ENCODE results near the gene RARRES2.
"Not testable (repeated sequence)": the region's sequence is repeated elsewhere in the genome, so short reads cannot be mapped to it uniquely, and the experiment has no call there.

Gene RARRES2

GRCh38 chr7:150341263-150342120 is at the start of gene RARRES2:
TSS of gene RARRES2 (minus strand) at chr7:150341629. CDS start at chr7:150340609, 1,020 bp downstream.
- no peak for DNase-seq (ENCODE audit: low read depth in 1 of 2, low spot score in 1 of 2)

- DNase-seq (ENCODE audit: low read depth in 1 of 2, low spot score in 1 of 2): no peak
Observed at GRCh38 chr7:150390205-150390604, 48.8 kb upstream of the RARRES2 start.

- DNase-seq (ENCODE audit: low read depth in 1 of 2, low spot score in 1 of 2): no peak
Observed at GRCh38 chr7:150389532-150389816, 48.0 kb upstream of the RARRES2 start.

GRCh38 chr7:150388709-150389531 is 47.5 kb upstream of the RARRES2 start:
- no peak for DNase-seq (ENCODE audit: low read depth in 1 of 2, low spot score in 1 of 2)

- DNase-seq (ENCODE audit: low read depth in 1 of 2, low spot score in 1 of 2): no peak
Observed at GRCh38 chr7:150388306-150388705, 46.9 kb upstream of the RARRES2 start.

- not testable (repeated sequence) for DNase-seq (ENCODE audit: low read depth in 1 of 2, low spot score in 1 of 2)
Observed at GRCh38 chr7:150385884-150386283, 44.5 kb upstream of the RARRES2 start.

- no peak for DNase-seq (ENCODE audit: low read depth in 1 of 2, low spot score in 1 of 2)
Observed at GRCh38 chr7:150385302-150385723, 43.9 kb upstream of the RARRES2 start.

- no peak for DNase-seq (ENCODE audit: low read depth in 1 of 2, low spot score in 1 of 2)
Observed at GRCh38 chr7:150384406-150385301, 43.2 kb upstream of the RARRES2 start.

- no peak for DNase-seq (ENCODE audit: low read depth in 1 of 2, low spot score in 1 of 2)
Observed at GRCh38 chr7:150383710-150384397, 42.4 kb upstream of the RARRES2 start.

GRCh38 chr7:150382844-150383225 is 41.4 kb upstream of the RARRES2 start:
- DNase-seq (ENCODE audit: low read depth in 1 of 2, low spot score in 1 of 2): no peak

GRCh38 chr7:150382123-150382843 is 40.9 kb upstream of the RARRES2 start:
- no peak for DNase-seq (ENCODE audit: low read depth in 1 of 2, low spot score in 1 of 2)

GRCh38 chr7:150381785-150382122 is 40.3 kb upstream of the RARRES2 start:
- no peak for DNase-seq (ENCODE audit: low read depth in 1 of 2, low spot score in 1 of 2)

- no peak for DNase-seq (ENCODE audit: low read depth in 1 of 2, low spot score in 1 of 2)
Observed at GRCh38 chr7:150381096-150381495, 39.7 kb upstream of the RARRES2 start.

- DNase-seq (ENCODE audit: low read depth in 1 of 2, low spot score in 1 of 2): no peak
Observed at GRCh38 chr7:150380463-150380862, 39.0 kb upstream of the RARRES2 start.

GRCh38 chr7:150379441-150380379 is 38.3 kb upstream of the RARRES2 start:
- DNase-seq (ENCODE audit: low read depth in 1 of 2, low spot score in 1 of 2): no peak

- DNase-seq (ENCODE audit: low read depth in 1 of 2, low spot score in 1 of 2): peak; percentile 87
Observed at GRCh38 chr7:150378853-150379440, 37.5 kb upstream of the RARRES2 start, which contains the start of gene ZNF775. TSS of gene ZNF775 (plus strand) at chr7:150379330. CDS start at chr7:150388471, 9,141 bp downstream.

- DNase-seq (ENCODE audit: low read depth in 1 of 2, low spot score in 1 of 2): no peak
Observed at GRCh38 chr7:150378115-150378852, 36.9 kb upstream of the RARRES2 start.

- no peak for DNase-seq (ENCODE audit: low read depth in 1 of 2, low spot score in 1 of 2)
Observed at GRCh38 chr7:150377635-150378034, 36.2 kb upstream of the RARRES2 start.

All from stimulated activated CD4-positive, alpha-beta T cell treated with anti-CD3 and anti-CD28 coated beads, Interleukin-15, amount 100 ng/mL, for 1 hour (primary cell).